OCI-LY3 (cell line): Measurements from ENCODE around the gene IL21.
"Not testable (repeated sequence)": the region's sequence is repeated elsewhere in the genome, so short reads cannot be mapped to it uniquely, and the experiment has no call there.

Experiments
- H2AFZ ChIP-seq: fragments of 200-600, 300-600 bp; shearing (Covaris generic); 2 replicates; pipeline ENCODE4 v1.6.0; 2014; ENCODE audit warnings: antibody characterized with exemption, low read depth, low read length
- H3K27ac ChIP-seq: fragments of 200-600, 300-600 bp; sonication (generic); 2 replicates; pipeline ENCODE4 v1.5.1; 2014; ENCODE audit warnings: mild to moderate bottlenecking, low read length, moderate library complexity, mixed read lengths
- H3K27me3 ChIP-seq: fragments of 200-600, 300-600 bp; sonication (generic); 2 replicates; pipeline ENCODE4 v1.6.1; 2014; ENCODE audit warnings: low read depth, low read length, mixed read lengths
- H3K36me3 ChIP-seq: fragments of 200-600, 300-600 bp; sonication (generic); replicated peaks from 2 replicates; pipeline ENCODE3; 2014; ENCODE audit warnings: low read depth, low read length, mixed read lengths
- H3K4me1 ChIP-seq: fragments of 300-600, 200-600 bp; sonication (generic); 2 replicates; pipeline ENCODE4 v1.6.1; 2014; ENCODE audit warnings: low read length, mixed read lengths
- H3K4me2 ChIP-seq: fragments of 200-600, 300-600 bp; sonication (generic); 2 replicates; pipeline ENCODE4 v1.6.1; 2014; ENCODE audit warnings: low read length, mixed read lengths
- H3K4me3 ChIP-seq: fragments of 300-600, 200-600 bp; sonication (generic); 2 replicates; pipeline ENCODE4 v1.5.1; 2014; ENCODE audit warnings: antibody characterized with exemption, mild to moderate bottlenecking, low read length, moderate library complexity
- H3K79me2 ChIP-seq: fragments of 300-600, 200-600 bp; shearing (Covaris generic); 2 replicates; pipeline ENCODE4 v1.6.1; 2014; ENCODE audit warnings: mild to moderate bottlenecking, low read length, mixed read lengths
- H3K9ac ChIP-seq: fragments of 300-600, 200-600 bp; shearing (Covaris generic); 2 replicates; pipeline ENCODE4 v1.6.0; 2014; ENCODE audit warnings: mild to moderate bottlenecking, low read length, moderate library complexity
- H3K9me3 ChIP-seq: fragments of 200-600, 300-600 bp; shearing (Covaris generic); 2 replicates; pipeline ENCODE4 v1.6.1; 2014; ENCODE audit warnings: low read length, mixed read lengths; ENCODE audit not compliant: insufficient read depth
- H4K20me1 ChIP-seq: fragments of 200-600, 300-600 bp; sonication (generic); 2 replicates; pipeline ENCODE4 v1.6.1; 2016; ENCODE audit warnings: low read length, mixed read lengths; ENCODE audit not compliant: insufficient read depth
- CTCF ChIP-seq: fragments of 200-600, 300-600 bp; sonication (generic); IDR thresholded peaks from 2 replicates; pipeline ENCODE4 v1.5.1; 2014; ENCODE audit warnings: antibody characterized with exemption, low read length, low read depth
- EZH2phosphoT487 ChIP-seq: fragments of 200-600 bp; shearing (Covaris generic); IDR thresholded peaks from 2 replicates; pipeline ENCODE4 v1.6.1; 2018; ENCODE audit warnings: antibody characterized with exemption, mixed run types, low read depth

The IL21 gene

GRCh38 chr4:122661176-122662160 lies 40.6 kb upstream of the IL21 start:
- Histone ChIP-seq H3K27ac (no peak overlapping the region), H3K4me2 (no peak overlapping the region), H3K36me3 (no peaks in the 10 kb centered on the region), H4K20me1 (no peaks in the 10 kb centered on the region), H2AFZ (no peak overlapping the region), H3K9me3 (peaks cover 4% of the 10 kb centered on the region; the same call in 1 of the 2 replicates), H3K4me3 (no peak overlapping the region), H3K79me2 (no peaks in the 10 kb centered on the region), H3K9ac (no peak overlapping the region), H3K27me3 (no peaks in the 10 kb centered on the region), H3K4me1 (peaks cover 4% of the 10 kb centered on the region; the same call in 1 of the 2 replicates)
- TF ChIP-seq EZH2phosphoT487 (no peak), CTCF (no peak)

- Histone ChIP-seq H4K20me1 (no peaks in the 10 kb centered on the region), H3K4me3 (no peak overlapping the region), H3K27ac (no peak overlapping the region), H3K9me3 (peaks cover 4% of the 10 kb centered on the region; the same call in 1 of the 2 replicates), H2AFZ (no peak overlapping the region), H3K9ac (no peak overlapping the region), H3K79me2 (no peaks in the 10 kb centered on the region), H3K27me3 (no peaks in the 10 kb centered on the region), H3K4me2 (no peak overlapping the region), H3K4me1 (peaks cover 4% of the 10 kb centered on the region; the same call in 1 of the 2 replicates), H3K36me3 (no peaks in the 10 kb centered on the region)
- TF ChIP-seq CTCF (no peak), EZH2phosphoT487 (no peak)
These were observed 38.0 kb upstream of the IL21 start for GRCh38 chr4:122658818-122659295.

GRCh38 chr4:122658377-122658776 lies 37.5 kb upstream of the IL21 start:
- no peak overlapping the region for H3K27ac ChIP-seq
- H3K4me2 ChIP-seq, result no peak overlapping the region
- no peaks in the 10 kb centered on the region for H3K36me3 ChIP-seq
- H3K27me3 ChIP-seq, result no peaks in the 10 kb centered on the region
- no peak overlapping the region for H3K4me3 ChIP-seq
- H2AFZ ChIP-seq, result no peak overlapping the region
- H3K79me2 ChIP-seq, result no peaks in the 10 kb centered on the region
- no peak overlapping the region for H3K9ac ChIP-seq
- no peaks in the 10 kb centered on the region for H4K20me1 ChIP-seq
- H3K9me3 ChIP-seq, result peaks cover 4% of the 10 kb centered on the region; the same call in 1 of the 2 replicates
- peaks cover 4% of the 10 kb centered on the region; the same call in 1 of the 2 replicates for H3K4me1 ChIP-seq
- no peak for TF ChIP-seq EZH2phosphoT487
- TF ChIP-seq CTCF, result no peak

- Histone ChIP-seq H3K27me3 (no peaks in the 10 kb centered on the region), H3K9ac (no peak overlapping the region), H3K4me1 (peaks cover 4% of the 10 kb centered on the region; the same call in 1 of the 2 replicates), H3K36me3 (no peaks in the 10 kb centered on the region), H3K27ac (no peak overlapping the region), H2AFZ (no peak overlapping the region), H4K20me1 (no peaks in the 10 kb centered on the region), H3K9me3 (peaks cover 4% of the 10 kb centered on the region; the same call in 1 of the 2 replicates), H3K4me3 (no peak overlapping the region), H3K4me2 (no peak overlapping the region), H3K79me2 (no peaks in the 10 kb centered on the region)
- no peak for TF ChIP-seq CTCF
- no peak for TF ChIP-seq EZH2phosphoT487
These were observed 36.7 kb upstream of the IL21 start for GRCh38 chr4:122657553-122657952.

- H3K4me1 ChIP-seq, H3K36me3 ChIP-seq, H3K4me3 ChIP-seq, H3K9me3 ChIP-seq, H3K4me2 ChIP-seq, H2AFZ ChIP-seq, H4K20me1 ChIP-seq, H3K27ac ChIP-seq, H3K27me3 ChIP-seq, H3K79me2 ChIP-seq, H3K9ac ChIP-seq: not testable (repeated sequence)
These were observed 35.7 kb upstream of the IL21 start for GRCh38 chr4:122656583-122656982.
